ENCODE data around the gene HK1.

HK1 gene

GRCh38 chr10:69375307-69376151, 97.2 kb downstream of the HK1 start:
- ATAC-seq, result no peak
- DNase-seq (ENCODE audit: low spot score in 2 of 2), result no peak
- Mint-ChIP-seq H3K9me3 (no peaks in the 10 kb centered on the region), H3K27ac (peak overlapping the region; percentile 50), H3K4me1 (peaks cover 17% of the 10 kb centered on the region), H3K36me3 (peaks cover 100% of the 10 kb centered on the region), H3K4me3 (no peak overlapping the region)

DNA sequence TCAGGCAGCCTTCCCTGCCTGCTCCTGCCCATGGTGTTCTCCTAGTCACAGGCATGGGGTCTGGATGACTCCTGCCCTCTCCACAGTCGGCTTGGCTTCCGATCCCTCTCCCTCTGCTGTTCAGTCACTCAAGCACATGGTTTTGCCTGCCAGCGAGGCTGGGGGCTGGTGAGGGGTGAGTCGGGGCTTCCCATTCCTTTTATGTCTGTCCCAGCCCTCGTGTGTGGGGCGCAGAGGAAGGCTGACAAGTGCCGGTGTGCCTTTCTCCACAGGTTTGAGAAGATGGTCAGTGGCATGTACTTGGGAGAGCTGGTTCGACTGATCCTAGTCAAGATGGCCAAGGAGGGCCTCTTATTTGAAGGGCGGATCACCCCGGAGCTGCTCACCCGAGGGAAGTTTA, 98.4 kb downstream of the HK1 start:
- H3K9me3 Mint-ChIP-seq, result no peaks in the 10 kb centered on the region
- peaks cover 100% of the 10 kb centered on the region for H3K36me3 Mint-ChIP-seq
- ATAC-seq, result no peak
- H3K4me1 Mint-ChIP-seq, result peaks cover 11% of the 10 kb centered on the region
- H3K4me3 Mint-ChIP-seq, result no peak overlapping the region
- DNase-seq (ENCODE audit: low spot score in 2 of 2), result no peak
- no peak overlapping the region for H3K27ac Mint-ChIP-seq

- H3K27ac Mint-ChIP-seq, result peak overlapping the region; percentile 81
- H3K4me1 Mint-ChIP-seq, result peaks cover 11% of the 10 kb centered on the region
- DNase-seq (ENCODE audit: low spot score in 2 of 2) (no peak), ATAC-seq (no peak)
- H3K9me3 Mint-ChIP-seq, result no peaks in the 10 kb centered on the region
- peaks cover 100% of the 10 kb centered on the region for H3K36me3 Mint-ChIP-seq
- no peak overlapping the region for H3K4me3 Mint-ChIP-seq
These were observed 98.9 kb downstream of the HK1 start for GRCh38 chr10:69377191-69377590.

DNA sequence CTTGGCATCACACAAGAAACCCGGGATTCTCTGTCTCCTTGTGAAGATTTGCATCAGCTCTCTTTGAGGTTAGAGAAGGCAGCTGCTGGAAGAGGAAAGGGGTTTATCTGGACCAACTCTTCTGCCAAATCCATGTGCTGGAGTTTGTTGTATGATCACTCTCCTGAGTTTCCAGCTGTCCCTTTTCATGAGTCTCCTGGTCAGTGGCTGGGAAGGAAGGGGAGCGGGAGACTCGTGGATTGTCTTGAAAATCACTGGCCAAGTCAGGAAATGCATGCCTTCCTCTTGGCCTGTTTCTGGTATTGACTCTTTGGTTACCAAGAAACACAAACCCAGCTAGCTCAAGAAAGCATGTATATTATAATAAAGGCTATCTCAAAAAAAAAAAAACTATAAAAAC, 99.6 kb downstream of the HK1 start:
- Mint-ChIP-seq H3K36me3 (peaks cover 100% of the 10 kb centered on the region), H3K9me3 (no peaks in the 10 kb centered on the region), H3K27ac (peak overlapping the region; percentile 81), H3K4me3 (no peak overlapping the region), H3K4me1 (peaks cover 11% of the 10 kb centered on the region)
- ATAC-seq (no peak), DNase-seq (ENCODE audit: low spot score in 2 of 2) (no peak)

GRCh38 chr10:69379800-69380199, 101.5 kb downstream of the HK1 start:
- Mint-ChIP-seq H3K27ac (no peak overlapping the region), H3K36me3 (peaks cover 100% of the 10 kb centered on the region), H3K4me1 (peaks cover 3% of the 10 kb centered on the region), H3K9me3 (no peaks in the 10 kb centered on the region), H3K4me3 (no peak overlapping the region)
- no peak for ATAC-seq
- DNase-seq (ENCODE audit: low spot score in 2 of 2), result no peak

- Mint-ChIP-seq H3K27ac (peak overlapping the region; percentile 65), H3K4me1 (no peaks in the 10 kb centered on the region), H3K36me3 (peaks cover 100% of the 10 kb centered on the region), H3K9me3 (no peaks in the 10 kb centered on the region), H3K4me3 (no peak overlapping the region)
- DNase-seq (ENCODE audit: low spot score in 2 of 2) (no peak), ATAC-seq (no peak)
These were observed 104.3 kb downstream of the HK1 start for GRCh38 chr10:69382382-69383117.

- H3K27ac Mint-ChIP-seq, result peak overlapping the region; percentile 65
- ATAC-seq, result no peak
- no peak overlapping the region for H3K4me3 Mint-ChIP-seq
- DNase-seq (ENCODE audit: low spot score in 2 of 2), result no peak
- no peaks in the 10 kb centered on the region for H3K9me3 Mint-ChIP-seq
- H3K4me1 Mint-ChIP-seq, result no peaks in the 10 kb centered on the region
- peaks cover 100% of the 10 kb centered on the region for H3K36me3 Mint-ChIP-seq
These were observed 105.3 kb downstream of the HK1 start for GRCh38 chr10:69383558-69383957.

- ATAC-seq (no peak), DNase-seq (ENCODE audit: low spot score in 2 of 2) (no peak)
- Mint-ChIP-seq H3K4me1 (peaks cover 3% of the 10 kb centered on the region), H3K9me3 (no peaks in the 10 kb centered on the region), H3K36me3 (peaks cover 100% of the 10 kb centered on the region), H3K4me3 (no peak overlapping the region), H3K27ac (peak overlapping the region; percentile 65)
These were observed 106.0 kb downstream of the HK1 start for GRCh38 chr10:69384320-69384719.

- peaks cover 100% of the 10 kb centered on the region for H3K36me3 Mint-ChIP-seq
- H3K27ac Mint-ChIP-seq, result peak overlapping the region; percentile 65
- H3K9me3 Mint-ChIP-seq, result no peaks in the 10 kb centered on the region
- no peak for DNase-seq (ENCODE audit: low spot score in 2 of 2)
- ATAC-seq, result no peak
- peaks cover 5% of the 10 kb centered on the region for H3K4me1 Mint-ChIP-seq
- H3K4me3 Mint-ChIP-seq, result no peak overlapping the region
These were observed 107.4 kb downstream of the HK1 start for GRCh38 chr10:69385454-69386350.

GRCh38 chr10:69387500-69387899, 109.2 kb downstream of the HK1 start:
- Mint-ChIP-seq H3K27ac (peak overlapping the region; percentile 40), H3K4me3 (no peak overlapping the region), H3K36me3 (peaks cover 100% of the 10 kb centered on the region), H3K9me3 (no peaks in the 10 kb centered on the region), H3K4me1 (peaks cover 12% of the 10 kb centered on the region)
- DNase-seq (ENCODE audit: low spot score in 2 of 2), result no peak
- ATAC-seq, result no peak

DNA sequence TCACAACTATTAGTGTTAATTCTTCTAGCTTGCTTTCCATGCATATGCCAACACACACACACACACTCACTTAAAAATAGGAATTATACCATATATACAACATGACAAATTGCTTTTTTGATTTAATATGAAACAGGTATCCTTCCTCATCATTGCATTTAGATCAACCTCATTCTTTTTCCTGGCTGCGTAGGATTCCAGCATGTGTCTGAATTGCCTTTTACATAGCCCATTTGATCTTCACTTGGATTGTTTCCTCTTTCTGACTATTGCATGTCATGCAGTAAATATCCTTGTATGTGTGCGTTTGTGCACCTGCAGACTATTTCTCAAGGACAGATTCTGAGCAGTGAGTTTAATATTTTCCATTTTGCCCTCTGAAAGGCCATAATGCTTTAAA, 110.2 kb downstream of the HK1 start:
- H3K4me1 Mint-ChIP-seq, result peaks cover 12% of the 10 kb centered on the region
- DNase-seq (ENCODE audit: low spot score in 2 of 2), result no peak
- H3K27ac Mint-ChIP-seq, result peak overlapping the region; percentile 40
- ATAC-seq, result no peak
- no peak overlapping the region for H3K4me3 Mint-ChIP-seq
- peaks cover 100% of the 10 kb centered on the region for H3K36me3 Mint-ChIP-seq
- no peaks in the 10 kb centered on the region for H3K9me3 Mint-ChIP-seq

DNA sequence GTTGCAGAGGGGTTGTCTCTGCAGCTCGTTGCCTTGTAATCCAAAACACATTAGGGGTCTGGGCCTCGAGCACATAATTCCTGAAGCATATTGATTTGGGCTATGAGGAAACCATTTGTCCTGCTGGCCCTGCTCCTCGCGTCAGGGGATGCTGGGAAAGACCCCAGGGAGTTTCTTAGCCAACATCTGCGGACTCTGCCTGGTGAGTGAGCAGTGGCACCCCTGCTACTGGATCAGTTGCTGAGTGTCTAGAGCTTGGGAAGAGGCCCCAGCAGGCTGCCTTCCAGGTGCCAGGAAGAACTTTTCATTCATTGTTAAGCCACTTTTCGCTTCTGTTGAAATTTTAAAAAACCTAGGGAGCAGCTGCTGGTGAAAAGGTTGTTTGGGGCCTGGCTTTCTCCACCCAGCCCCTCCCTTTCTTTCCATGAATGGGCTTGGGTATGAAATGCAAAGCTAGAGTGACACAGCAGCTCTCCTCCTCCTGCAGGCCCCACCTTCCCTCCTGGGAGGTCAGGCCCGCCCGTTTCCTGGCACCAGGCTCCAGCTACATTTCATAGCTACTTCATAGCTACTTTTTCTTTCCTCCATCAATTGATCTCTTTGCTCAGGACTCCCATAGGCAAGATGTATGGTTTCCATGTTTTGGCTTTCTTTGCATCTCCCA, 111.7 kb downstream of the HK1 start:
- ATAC-seq (no peak), DNase-seq (ENCODE audit: low spot score in 2 of 2) (no peak)
- Mint-ChIP-seq H3K27ac (peak overlapping the region; percentile 40), H3K4me1 (peaks cover 19% of the 10 kb centered on the region), H3K36me3 (peaks cover 100% of the 10 kb centered on the region), H3K4me3 (no peak overlapping the region), H3K9me3 (no peaks in the 10 kb centered on the region)

GRCh38 chr10:69391158-69391557, 112.9 kb downstream of the HK1 start:
- no peaks in the 10 kb centered on the region for H3K9me3 Mint-ChIP-seq
- H3K36me3 Mint-ChIP-seq, result peaks cover 100% of the 10 kb centered on the region
- no peak overlapping the region for H3K4me3 Mint-ChIP-seq
- no peak overlapping the region for H3K27ac Mint-ChIP-seq
- H3K4me1 Mint-ChIP-seq, result peaks cover 19% of the 10 kb centered on the region
- DNase-seq (ENCODE audit: low spot score in 2 of 2), result no peak
- ATAC-seq, result no peak

DNA sequence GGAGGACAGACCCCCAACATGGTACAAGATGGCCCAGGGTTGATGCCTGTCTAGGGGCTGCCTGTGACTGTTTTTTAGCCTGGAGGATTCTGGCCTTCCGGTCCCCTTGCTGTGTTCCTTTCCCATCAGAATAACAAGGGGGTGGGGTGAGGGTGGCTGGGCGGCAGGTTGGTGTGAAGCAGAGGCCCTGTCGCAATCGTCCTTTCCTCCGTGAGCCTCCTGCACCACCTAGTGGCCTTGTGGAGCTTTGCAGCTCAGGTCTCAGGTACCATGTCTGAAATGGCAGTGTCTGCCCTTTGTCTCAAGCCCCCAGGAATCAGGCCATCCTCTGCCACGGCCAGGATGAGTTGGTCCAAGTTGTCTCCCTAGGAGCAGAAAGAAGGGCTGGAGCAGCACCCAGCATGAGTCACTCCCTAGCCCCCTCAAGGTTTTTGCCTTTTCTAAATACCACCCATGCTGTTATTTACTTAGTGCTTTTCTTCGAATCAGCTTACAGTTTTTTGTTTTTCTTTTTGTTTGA, 114.2 kb downstream of the HK1 start:
- Mint-ChIP-seq H3K4me1 (peaks cover 19% of the 10 kb centered on the region), H3K9me3 (no peaks in the 10 kb centered on the region), H3K36me3 (peaks cover 100% of the 10 kb centered on the region), H3K4me3 (no peak overlapping the region), H3K27ac (peak overlapping the region; percentile 50)
- DNase-seq (ENCODE audit: low spot score in 2 of 2) (peak; percentile 69 to 86), ATAC-seq (peak; percentile 94)
